KMS-11 (cell line): ENCODE measurements around the gene RIN3.

ENCODE experiments used
- H2AFZ ChIP-seq: fragments of 200-600 bp; sonication (generic); 2 replicates; pipeline ENCODE4 v1.6.1; 2016; ENCODE audit warnings: antibody characterized with exemption, mixed run types, low read depth
- H3K27ac ChIP-seq: fragments of 200-600 bp; sonication (generic); 2 replicates; pipeline ENCODE4 v1.6.1; 2016; ENCODE audit warnings: mild to moderate bottlenecking, mixed run types
- H3K27me3 ChIP-seq: fragments of 200-600 bp; sonication (generic); 2 replicates; pipeline ENCODE4 v1.6.1; 2017; ENCODE audit warnings: mild to moderate bottlenecking, low read depth, mixed run types, moderate library complexity; ENCODE audit not compliant: insufficient read depth
- H3K36me3 ChIP-seq: fragments of 200-600 bp; sonication (generic); 2 replicates; pipeline ENCODE4 v1.6.1; 2017; ENCODE audit warnings: mild to moderate bottlenecking, mixed run types; ENCODE audit not compliant: insufficient read depth
- H3K4me1 ChIP-seq: fragments of 200-600 bp; sonication (generic); 2 replicates; pipeline ENCODE4 v1.6.1; 2016; ENCODE audit warnings: mild to moderate bottlenecking, low read depth, mixed run types; ENCODE audit not compliant: poor library complexity, severe bottlenecking
- H3K4me2 ChIP-seq: fragments of 200-600 bp; sonication (generic); 2 replicates; pipeline ENCODE4 v1.7.0; 2016; ENCODE audit warnings: mild to moderate bottlenecking, mixed run types
- H3K4me3 ChIP-seq: fragments of 200-600 bp; sonication (generic); IDR thresholded peaks from 2 replicates; pipeline ENCODE4 v1.6.1; 2017; ENCODE audit warnings: low read depth, low read length, mixed read lengths; ENCODE audit not compliant: insufficient read depth
- H3K79me2 ChIP-seq: fragments of 200-600 bp; sonication (generic); 2 replicates; pipeline ENCODE4 v1.6.1; 2016; ENCODE audit warnings: low read depth, mixed run types; ENCODE audit not compliant: insufficient read depth
- H3K9ac ChIP-seq: fragments of 200-600 bp; sonication (generic); 2 replicates; pipeline ENCODE4 v1.6.1; 2016; ENCODE audit warnings: mild to moderate bottlenecking, mixed run types
- H4K20me1 ChIP-seq: fragments of 200-600 bp; sonication (generic); 2 replicates; pipeline ENCODE4 v1.6.1; 2016; ENCODE audit warnings: mild to moderate bottlenecking, mixed run types; ENCODE audit not compliant: insufficient read depth
- TF ChIP-seq, protein P1 (sequence below): fragments of 200-600 bp; sonication (generic); conservative IDR thresholded peaks from 2 replicates; pipeline ENCODE4 v1.6.1; 2017; ENCODE audit warnings: low read depth, mild to moderate bottlenecking, antibody characterized with exemption, low read length, moderate library complexity, mixed read lengths

The RIN3 gene

GRCh38 chr14:92676403-92677086 is 163.0 kb downstream of the RIN3 start:
- Histone ChIP-seq H3K79me2 (no peaks in the 10 kb centered on the region), H3K4me3 (no peak overlapping the region), H2AFZ (no peak overlapping the region), H3K4me1 (peaks cover 7% of the 10 kb centered on the region), H3K27ac (no peak overlapping the region), H4K20me1 (no peaks in the 10 kb centered on the region), H3K27me3 (no peaks in the 10 kb centered on the region), H3K36me3 (no peaks in the 10 kb centered on the region), H3K9ac (no peak overlapping the region), H3K4me2 (no peak overlapping the region)
- TF ChIP-seq, protein P1, sequence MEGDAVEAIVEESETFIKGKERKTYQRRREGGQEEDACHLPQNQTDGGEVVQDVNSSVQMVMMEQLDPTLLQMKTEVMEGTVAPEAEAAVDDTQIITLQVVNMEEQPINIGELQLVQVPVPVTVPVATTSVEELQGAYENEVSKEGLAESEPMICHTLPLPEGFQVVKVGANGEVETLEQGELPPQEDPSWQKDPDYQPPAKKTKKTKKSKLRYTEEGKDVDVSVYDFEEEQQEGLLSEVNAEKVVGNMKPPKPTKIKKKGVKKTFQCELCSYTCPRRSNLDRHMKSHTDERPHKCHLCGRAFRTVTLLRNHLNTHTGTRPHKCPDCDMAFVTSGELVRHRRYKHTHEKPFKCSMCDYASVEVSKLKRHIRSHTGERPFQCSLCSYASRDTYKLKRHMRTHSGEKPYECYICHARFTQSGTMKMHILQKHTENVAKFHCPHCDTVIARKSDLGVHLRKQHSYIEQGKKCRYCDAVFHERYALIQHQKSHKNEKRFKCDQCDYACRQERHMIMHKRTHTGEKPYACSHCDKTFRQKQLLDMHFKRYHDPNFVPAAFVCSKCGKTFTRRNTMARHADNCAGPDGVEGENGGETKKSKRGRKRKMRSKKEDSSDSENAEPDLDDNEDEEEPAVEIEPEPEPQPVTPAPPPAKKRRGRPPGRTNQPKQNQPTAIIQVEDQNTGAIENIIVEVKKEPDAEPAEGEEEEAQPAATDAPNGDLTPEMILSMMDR = no peak

- Histone ChIP-seq H2AFZ (no peak overlapping the region), H3K79me2 (no peaks in the 10 kb centered on the region), H3K4me3 (no peak overlapping the region), H3K9ac (no peak overlapping the region), H3K27me3 (no peaks in the 10 kb centered on the region), H3K4me2 (no peak overlapping the region), H3K4me1 (peaks cover 7% of the 10 kb centered on the region), H3K36me3 (no peaks in the 10 kb centered on the region), H4K20me1 (no peaks in the 10 kb centered on the region), H3K27ac (no peak overlapping the region)
- TF ChIP-seq, protein P1 = no peak
These were observed 163.6 kb downstream of the RIN3 start for GRCh38 chr14:92677087-92677668.

- no peaks in the 10 kb centered on the region for H3K79me2 ChIP-seq
- H3K27ac ChIP-seq = no peak overlapping the region
- no peak overlapping the region for H3K4me2 ChIP-seq
- peaks cover 7% of the 10 kb centered on the region for H3K4me1 ChIP-seq
- TF ChIP-seq, protein P1 = no peak
- H3K9ac ChIP-seq = no peak overlapping the region
- no peaks in the 10 kb centered on the region for H4K20me1 ChIP-seq
- H3K27me3 ChIP-seq = no peaks in the 10 kb centered on the region
- no peak overlapping the region for H3K4me3 ChIP-seq
- H2AFZ ChIP-seq = no peak overlapping the region
- no peaks in the 10 kb centered on the region for H3K36me3 ChIP-seq
These were observed 164.4 kb downstream of the RIN3 start for GRCh38 chr14:92677955-92678354.

- Histone ChIP-seq H3K27me3 (no peaks in the 10 kb centered on the region), H3K79me2 (no peaks in the 10 kb centered on the region), H3K27ac (no peak overlapping the region), H3K4me1 (peaks cover 7% of the 10 kb centered on the region), H3K9ac (no peak overlapping the region), H2AFZ (no peak overlapping the region), H3K4me2 (no peak overlapping the region), H3K36me3 (no peaks in the 10 kb centered on the region), H3K4me3 (no peak overlapping the region), H4K20me1 (no peaks in the 10 kb centered on the region)
- TF ChIP-seq, protein P1 = no peak
These were observed 165.2 kb downstream of the RIN3 start for GRCh38 chr14:92678766-92679165.
